GM12878 (cell line): ENCODE results near the gene PCCA. TPM values are rescaled to one million over a fixed set of nuclear protein-coding genes. Genes with fewer than 3 reads are reported as not detected.

Experiments
- ATAC-seq: fragments of 200-7000 bp; cut with Tn5 transposase; 3 replicates; pipeline ENCODE4 v1.9.1; 2020; ENCODE audit warnings: mild to moderate bottlenecking, moderate library complexity
- BruUV-seq: library from RNA; stranded (reverse); fragments of 400-500 nt; replicated peaks from 2 replicates; lab custom pipeline; 2021; lab: Mats Ljungman, UMichigan
- CTCF ChIA-PET: fragments of 300-600 bp; sonication (Branson Sonifier 250); formaldehyde crosslinking; extraction: SDS; loops from one replicate; lab custom pipeline; 2021; ENCODE audit warnings: inconsistent platforms; lab: Yijun Ruan, JAX
- POLR2A ChIA-PET: fragments of 350-600 bp; formaldehyde crosslinking; extraction: SDS; loops from one replicate; lab custom pipeline; 2021; ENCODE audit warnings: inconsistent platforms; lab: Charles Lee
- RAD21 ChIA-PET: fragments of 300-600 bp; sonication (Branson Sonifier 250); formaldehyde crosslinking; loops from one replicate; lab custom pipeline; 2023; ENCODE audit warnings: antibody characterized with exemption; ENCODE audit not compliant: unreplicated experiment; lab: Charles Lee
- SMC1A ChIA-PET: fragments of 300-600 bp; sonication (Branson Sonifier 250); formaldehyde crosslinking; loops from one replicate; lab custom pipeline; 2023; ENCODE audit not compliant: unreplicated experiment, uncharacterized antibody; lab: Charles Lee
- DNase-seq: peaks from one replicate; pipeline ENCODE4 v3.0.0-alpha.2; 2011; ENCODE audit warnings: low read depth, low spot score
- FAIRE-seq: peaks from 3 replicates; lab custom pipeline; 2011; peaks lifted over from hg19 to GRCh38; lab: Jason Lieb, UNC
- H2AFZ ChIP-seq: 2 replicates; pipeline ENCODE4 v1.6.0; 2011; ENCODE audit warnings: low read depth, low read length, control low read depth; ENCODE audit not compliant: control insufficient read depth
- H3K27ac ChIP-seq: 2 replicates; pipeline ENCODE4 v1.5.1; 2011; ENCODE audit warnings: control low read depth; ENCODE audit not compliant: control insufficient read depth, insufficient read depth
- H3K27me3 ChIP-seq, 2 experiments: replicated peaks in 1 of 2; 2 replicates each; pipeline versions ENCODE4 v1.6.0 to v1.6.1; 2011; ENCODE audit warnings: low read length in 1 of 2; ENCODE audit not compliant: control insufficient read depth in 2 of 2, insufficient read depth in 2 of 2
- H3K36me3 ChIP-seq, 2 experiments: 2 replicates each; pipeline ENCODE4 v1.5.1; 2011; ENCODE audit warnings: low read length in 1 of 2; ENCODE audit not compliant: control insufficient read depth in 2 of 2, insufficient read depth in 2 of 2
- H3K4me1 ChIP-seq: 2 replicates; pipeline ENCODE4 v1.6.1; 2011; ENCODE audit warnings: mild to moderate bottlenecking, low read length, moderate library complexity, mixed read lengths; ENCODE audit not compliant: control insufficient read depth, insufficient read depth
- H3K4me2 ChIP-seq: 2 replicates; pipeline ENCODE4 v1.6.0; 2011; ENCODE audit warnings: control low read depth; ENCODE audit not compliant: control insufficient read depth, insufficient read depth
- H3K4me3 ChIP-seq: fragments of 200-600 bp; sonication (generic); 2 replicates; pipeline ENCODE4 v1.5.1; 2016
- H3K79me2 ChIP-seq: 2 replicates; pipeline ENCODE4 v1.6.0; 2011; ENCODE audit warnings: low read length; ENCODE audit not compliant: control insufficient read depth, insufficient read depth
- H3K9ac ChIP-seq: 2 replicates; pipeline ENCODE4 v1.8.0; 2011; ENCODE audit warnings: low read length, control low read depth, mixed read lengths; ENCODE audit not compliant: control insufficient read depth, insufficient read depth
- H3K9me3 ChIP-seq: replicated peaks from 3 replicates; pipeline ENCODE4 v1.5.1; 2011; ENCODE audit warnings: mild to moderate bottlenecking, low read length; ENCODE audit not compliant: control insufficient read depth, insufficient read depth
- H4K20me1 ChIP-seq: 2 replicates; pipeline ENCODE4 v1.6.0; 2011; ENCODE audit not compliant: control insufficient read depth, insufficient read depth
- ATF2 ChIP-seq: IDR thresholded peaks from 2 replicates; pipeline ENCODE4 v1.6.1; 2012; ENCODE audit warnings: low read length, inconsistent platforms
- CBX3 ChIP-seq: fragments of 200-600 bp; sonication (generic); IDR thresholded peaks from 2 replicates; pipeline ENCODE4 v1.6.1; 2016; ENCODE audit warnings: low read depth, borderline replicate concordance
- EZH2 ChIP-seq: IDR thresholded peaks from 2 replicates; pipeline ENCODE4 v1.6.1; 2012; ENCODE audit warnings: low read depth, mild to moderate bottlenecking, control low read depth, inconsistent platforms, low read length, borderline replicate concordance; ENCODE audit not compliant: control insufficient read depth
- MEF2B ChIP-seq: fragments of 450-650 bp; IDR thresholded peaks from 2 replicates; pipeline ENCODE4 v1.6.1; 2018; ENCODE audit warnings: mild to moderate bottlenecking, moderate library complexity; ENCODE audit not compliant: partially characterized antibody, poor library complexity, severe bottlenecking
- NFXL1 ChIP-seq: fragments of 450-650 bp; IDR thresholded peaks from 2 replicates; pipeline ENCODE4 v1.6.1; 2017; ENCODE audit warnings: antibody characterized with exemption, mild to moderate bottlenecking, borderline replicate concordance
- PAX8 ChIP-seq: fragments of 450-650 bp; IDR thresholded peaks from 2 replicates; pipeline ENCODE4 v1.6.1; 2017; ENCODE audit warnings: mild to moderate bottlenecking, moderate library complexity
- POLR2AphosphoS2 ChIP-seq: IDR thresholded peaks from 2 replicates; pipeline ENCODE4 v1.6.1; 2011; ENCODE audit warnings: low read depth, mild to moderate bottlenecking, low read length, improper control_type of control experiment, moderate library complexity
- TAF1 ChIP-seq: IDR thresholded peaks from 2 replicates; pipeline ENCODE4 v1.6.1; 2011; ENCODE audit warnings: mild to moderate bottlenecking, low read depth, low read length, borderline replicate concordance
- WGBS: methylation state at CpG from one replicate; pipeline ENCODE4 v1.1.6; 2016; ENCODE audit warnings: low lambda C conversion rate; ENCODE audit not compliant: insufficient replicate concordance, insufficient coverage; ENCODE audit errors: missing lambda C conversion rate; 5-methylcytosine and 5-hydroxymethylcytosine counted together
- in situ Hi-C: fragments of 300-500 bp; cut with MboI; formaldehyde crosslinking; loops from 9 replicates; pipeline ENCODE4 v1.14.3; 2018; ENCODE audit warnings: mixed read lengths
- intact Hi-C: fragments of 100-400 bp; cut with micrococcal nuclease; formaldehyde crosslinking; loops from one replicate; pipeline ENCODE4 v1.14.2; 2022; ENCODE audit not compliant: unreplicated experiment
- polyA plus RNA-seq, 11 experiments: library from polyadenylated mRNA; depleted of rRNA in 4 of 11; unstranded in 6 of 11; stranded (reverse) in 5 of 11; fragments of >200 nt; fragmentation: Nextera tagmentation in 4 of 11; fragmentation: Illumina TruSeq in 1 of 11; extraction: Ambion mirVana in 4 of 11; extraction: Trizol in 1 of 11; gene quantifications; 1 replicate in 1 of 11; 2 replicates in 10 of 11; pipeline versions ENCODE4 v1.2.1 to v1.2.3, GENCODE V29; 2011 to 2016; ENCODE audit warnings: inconsistent platforms in 2 of 11, missing spikeins in 2 of 11, low read depth in 1 of 11
- total RNA-seq, 4 experiments: library from RNA; depleted of rRNA in 3 of 4; stranded (reverse); fragments of >200 nt in 3 of 4; fragmentation: Illumina TruSeq in 1 of 4; extraction: Trizol in 1 of 4; gene quantifications; 2 replicates each; pipeline versions ENCODE4 v1.2.1 to v1.2.3, GENCODE V29; 2013 to 2021
- TF ChIP-seq, protein P1 (sequence below), 3 experiments: IDR thresholded peaks in 2 of 3; conservative IDR thresholded peaks in 1 of 3; 2 replicates each; pipeline ENCODE4 v1.5.1; 2011; ENCODE audit warnings: low read depth in 3 of 3, low read length in 3 of 3, mild to moderate bottlenecking in 3 of 3, control low read depth in 2 of 3, moderate library complexity in 2 of 3, inconsistent platforms in 1 of 3, mixed read lengths in 1 of 3; ENCODE audit not compliant: control insufficient read depth in 2 of 3, insufficient read depth in 1 of 3; ENCODE audit errors: extremely low read depth in 1 of 3
- TF ChIP-seq, protein P2 (sequence below): fragments of 450-650 bp; IDR thresholded peaks from 2 replicates; pipeline ENCODE4 v1.6.1; 2017; ENCODE audit warnings: mild to moderate bottlenecking, moderate library complexity

PCCA gene
- total and polyA plus RNA-seq, 10 of the 15 experiments (the other 5 are each of a cell fraction or from before 2014, with no cell fraction given), result 5.9 to 18.2 (median 12.4) TPM

GRCh38 chr13:100529666-100530377 is 440.9 kb downstream of the PCCA start (continued):
- TF ChIP-seq, protein P1, sequence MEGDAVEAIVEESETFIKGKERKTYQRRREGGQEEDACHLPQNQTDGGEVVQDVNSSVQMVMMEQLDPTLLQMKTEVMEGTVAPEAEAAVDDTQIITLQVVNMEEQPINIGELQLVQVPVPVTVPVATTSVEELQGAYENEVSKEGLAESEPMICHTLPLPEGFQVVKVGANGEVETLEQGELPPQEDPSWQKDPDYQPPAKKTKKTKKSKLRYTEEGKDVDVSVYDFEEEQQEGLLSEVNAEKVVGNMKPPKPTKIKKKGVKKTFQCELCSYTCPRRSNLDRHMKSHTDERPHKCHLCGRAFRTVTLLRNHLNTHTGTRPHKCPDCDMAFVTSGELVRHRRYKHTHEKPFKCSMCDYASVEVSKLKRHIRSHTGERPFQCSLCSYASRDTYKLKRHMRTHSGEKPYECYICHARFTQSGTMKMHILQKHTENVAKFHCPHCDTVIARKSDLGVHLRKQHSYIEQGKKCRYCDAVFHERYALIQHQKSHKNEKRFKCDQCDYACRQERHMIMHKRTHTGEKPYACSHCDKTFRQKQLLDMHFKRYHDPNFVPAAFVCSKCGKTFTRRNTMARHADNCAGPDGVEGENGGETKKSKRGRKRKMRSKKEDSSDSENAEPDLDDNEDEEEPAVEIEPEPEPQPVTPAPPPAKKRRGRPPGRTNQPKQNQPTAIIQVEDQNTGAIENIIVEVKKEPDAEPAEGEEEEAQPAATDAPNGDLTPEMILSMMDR (IDR thresholded peaks at IDR 0.05 in 2 of 3, conservative IDR thresholded peaks at IDR 0.05 in 1 of 3; ENCODE audit: control insufficient read depth in 2 of 3, extremely low read depth in 1 of 3, insufficient read depth in 1 of 3, low read depth in 3 of 3, low read length in 3 of 3), result no peak

- ChIA-PET POLR2A (no interaction called here), RAD21 (interaction anchor here (1.3 kb wide), 1 partner anchor 16 kb away, joined by 3 read pairs; no protein-coding TSS in a partner anchor), SMC1A (no interaction called here), CTCF (interaction anchor here (1.2 kb wide), 1 partner anchor 11 kb away, joined by 4 read pairs; no protein-coding TSS in a partner anchor)
- no peaks in the 10 kb centered on the region for H3K9me3 ChIP-seq
- no peaks in the 10 kb centered on the region for H4K20me1 ChIP-seq
- no peaks in the 10 kb centered on the region for H3K4me1 ChIP-seq
- H3K79me2 ChIP-seq, result no peaks in the 10 kb centered on the region
- in situ Hi-C loops (no loop called here), intact Hi-C loops (no loop called here)
- H3K9ac ChIP-seq, result no peak overlapping the region
- H3K27me3 ChIP-seq, result no peaks in the 10 kb centered on the region
- no TSS peak for BruUV-seq
- ATAC-seq (no peak), FAIRE-seq (no peak), DNase-seq (no peak)
- no peak overlapping the region for H3K4me3 ChIP-seq
- no peak overlapping the region for H3K4me2 ChIP-seq
- WGBS, result 87% methylated on average over 9 of the region's 11 CpGs
- H2AFZ ChIP-seq, result no peak overlapping the region
- no peak for TF ChIP-seq PAX8
- no peak for TF ChIP-seq TAF1
- TF ChIP-seq EZH2, result no peak
- no peak for TF ChIP-seq ATF2
- TF ChIP-seq MEF2B, result no peak
- TF ChIP-seq, protein P2, sequence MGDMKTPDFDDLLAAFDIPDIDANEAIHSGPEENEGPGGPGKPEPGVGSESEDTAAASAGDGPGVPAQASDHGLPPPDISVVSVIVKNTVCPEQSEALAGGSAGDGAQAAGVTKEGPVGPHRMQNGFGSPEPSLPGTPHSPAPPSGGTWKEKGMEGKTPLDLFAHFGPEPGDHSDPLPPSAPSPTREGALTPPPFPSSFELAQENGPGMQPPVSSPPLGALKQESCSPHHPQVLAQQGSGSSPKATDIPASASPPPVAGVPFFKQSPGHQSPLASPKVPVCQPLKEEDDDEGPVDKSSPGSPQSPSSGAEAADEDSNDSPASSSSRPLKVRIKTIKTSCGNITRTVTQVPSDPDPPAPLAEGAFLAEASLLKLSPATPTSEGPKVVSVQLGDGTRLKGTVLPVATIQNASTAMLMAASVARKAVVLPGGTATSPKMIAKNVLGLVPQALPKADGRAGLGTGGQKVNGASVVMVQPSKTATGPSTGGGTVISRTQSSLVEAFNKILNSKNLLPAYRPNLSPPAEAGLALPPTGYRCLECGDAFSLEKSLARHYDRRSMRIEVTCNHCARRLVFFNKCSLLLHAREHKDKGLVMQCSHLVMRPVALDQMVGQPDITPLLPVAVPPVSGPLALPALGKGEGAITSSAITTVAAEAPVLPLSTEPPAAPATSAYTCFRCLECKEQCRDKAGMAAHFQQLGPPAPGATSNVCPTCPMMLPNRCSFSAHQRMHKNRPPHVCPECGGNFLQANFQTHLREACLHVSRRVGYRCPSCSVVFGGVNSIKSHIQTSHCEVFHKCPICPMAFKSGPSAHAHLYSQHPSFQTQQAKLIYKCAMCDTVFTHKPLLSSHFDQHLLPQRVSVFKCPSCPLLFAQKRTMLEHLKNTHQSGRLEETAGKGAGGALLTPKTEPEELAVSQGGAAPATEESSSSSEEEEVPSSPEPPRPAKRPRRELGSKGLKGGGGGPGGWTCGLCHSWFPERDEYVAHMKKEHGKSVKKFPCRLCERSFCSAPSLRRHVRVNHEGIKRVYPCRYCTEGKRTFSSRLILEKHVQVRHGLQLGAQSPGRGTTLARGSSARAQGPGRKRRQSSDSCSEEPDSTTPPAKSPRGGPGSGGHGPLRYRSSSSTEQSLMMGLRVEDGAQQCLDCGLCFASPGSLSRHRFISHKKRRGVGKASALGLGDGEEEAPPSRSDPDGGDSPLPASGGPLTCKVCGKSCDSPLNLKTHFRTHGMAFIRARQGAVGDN, result no peak
- no peak for TF ChIP-seq CBX3
- TF ChIP-seq NFXL1, result no peak
- TF ChIP-seq POLR2AphosphoS2, result no peak
- no peak overlapping the region for H3K27ac ChIP-seq
- peaks cover 0 to 2% of the 10 kb centered on the region in 2 experiments; a peak in 2 of 4 replicates for H3K36me3 ChIP-seq
Observed at GRCh38 chr13:100530671-100531213, 441.8 kb downstream of the PCCA start.
